ENCODE measurements around the gene RRAD. TPM values are rescaled to one million over a fixed set of nuclear protein-coding genes. Genes with fewer than 3 reads are reported as not detected.

Gene RRAD
- total RNA-seq, 1 experiment from 2014 or later = 2.8 TPM

- H3K36me3 ChIP-seq (ENCODE audit: low read depth, low read length) = peaks cover 8% of the 10 kb centered on the region
- H3K9me2 ChIP-seq (replicated peaks; ENCODE audit: low read length) = no peaks in the 10 kb centered on the region
- H3K79me2 ChIP-seq (ENCODE audit: low read length) = peaks cover 14% of the 10 kb centered on the region
- H3K4me1 ChIP-seq (ENCODE audit: insufficient read depth, low read length) = peaks cover 9% of the 10 kb centered on the region; the same call in 1 of the 2 replicates
- H3K27me3 ChIP-seq (ENCODE audit: low read length) = no peaks in the 10 kb centered on the region
- H3K9me3 ChIP-seq (ENCODE audit: low read length) = no peaks in the 10 kb centered on the region
- H3K4me3 ChIP-seq (ENCODE audit: low read length) = peak overlapping the region; percentile 96
- DNase-seq = no peak
- ATAC-seq = no peak
- H2AFZ ChIP-seq (ENCODE audit: low read length) = peak overlapping the region; percentile 94
- BruUV-seq (replicated peaks) = no TSS peak
- ChIA-PET POLR2A (ENCODE audit: unreplicated experiment) (interaction anchor here (0.7 kb wide), 1 partner anchor 8 kb away, joined by 4 read pairs; no protein-coding TSS in a partner anchor), CTCF (interaction anchor here (0.8 kb wide), 1 partner anchor 139 kb away, joined by 3 read pairs; no protein-coding TSS in a partner anchor)
- H3K4me2 ChIP-seq (ENCODE audit: low read length) = peak overlapping the region; percentile 96
- H4K20me1 ChIP-seq (ENCODE audit: low read length) = no peaks in the 10 kb centered on the region
- TF ChIP-seq EZH2phosphoT487 (IDR thresholded peaks at IDR 0.05; ENCODE audit: borderline replicate concordance, low read length) (no peak), CTCF (conservative IDR thresholded peaks at IDR 0.05; ENCODE audit: low read depth, low read length) (no peak), EZH2 (IDR thresholded peaks at IDR 0.05; ENCODE audit: low read length, unreplicated experiment) (no peak)
- no peaks in the 10 kb centered on the region for H3F3A ChIP-seq (ENCODE audit: low read length, unreplicated experiment)
- intact Hi-C loops (cut with micrococcal nuclease) = no loop called here
- no peak overlapping the region for H3K27ac ChIP-seq (ENCODE audit: low read length)
- H3K9ac ChIP-seq (ENCODE audit: low read length) = peak overlapping the region; percentile 75
These were observed 44.3 kb downstream of the RRAD start for GRCh38 chr16:66881014-66881417.

GRCh38 chr16:66880288-66881013, 44.9 kb downstream of the RRAD start, which contains the start of gene PDP2:
Gene PDP2, plus strand, starts transcription at chr16:66880515. Its CDS starts 3,770 bp downstream, at chr16:66884285.
- peak within 1 kb of the TSS; percentile 75 for H3K9ac ChIP-seq (ENCODE audit: low read length)
- H4K20me1 ChIP-seq (ENCODE audit: low read length) = no peaks in the 10 kb centered on the region
- no peaks in the 10 kb centered on the region for H3F3A ChIP-seq (ENCODE audit: low read length, unreplicated experiment)
- POLR2A ChIA-PET (ENCODE audit: unreplicated experiment) = no interaction called here
- intact Hi-C loops (cut with micrococcal nuclease) = no loop called here
- TSS peak; percentile 42 for BruUV-seq (replicated peaks)
- no peak within 1 kb of the TSS for H3K27ac ChIP-seq (ENCODE audit: low read length)
- peak within 1 kb of the TSS; percentile 96 for H3K4me3 ChIP-seq (ENCODE audit: low read length)
- H3K36me3 ChIP-seq (ENCODE audit: low read depth, low read length) = peaks cover 8% of the 10 kb centered on the region
- CTCF ChIA-PET = interaction anchor here (0.5 to 0.8 kb wide), 2 partner anchors 50 to 139 kb away, joined by 3 read pairs; partner anchors contain the start of gene NAE1
- H3K27me3 ChIP-seq (ENCODE audit: low read length) = no peaks in the 10 kb centered on the region
- ATAC-seq (peak; percentile 100), DNase-seq (peak; percentile 89)
- peak within 1 kb of the TSS; percentile 96 for H3K4me2 ChIP-seq (ENCODE audit: low read length)
- peak within 1 kb of the TSS; percentile 94 for H2AFZ ChIP-seq (ENCODE audit: low read length)
- H3K9me3 ChIP-seq (ENCODE audit: low read length) = no peaks in the 10 kb centered on the region
- no peak for TF ChIP-seq EZH2phosphoT487 (IDR thresholded peaks at IDR 0.05; ENCODE audit: borderline replicate concordance, low read length)
- H3K79me2 ChIP-seq (ENCODE audit: low read length) = peaks cover 14% of the 10 kb centered on the region
- H3K4me1 ChIP-seq (ENCODE audit: insufficient read depth, low read length) = peaks cover 9% of the 10 kb centered on the region; the same call in 1 of the 2 replicates
- no peaks in the 10 kb centered on the region for H3K9me2 ChIP-seq (replicated peaks; ENCODE audit: low read length)

- BruUV-seq (replicated peaks) = no TSS peak
- TF ChIP-seq EZH2 (IDR thresholded peaks at IDR 0.05; ENCODE audit: low read length, unreplicated experiment) = no peak
- no peak for TF ChIP-seq EZH2phosphoT487 (IDR thresholded peaks at IDR 0.05; ENCODE audit: borderline replicate concordance, low read length)
- TF ChIP-seq CTCF (conservative IDR thresholded peaks at IDR 0.05; ENCODE audit: low read depth, low read length) = no peak
- no peaks in the 10 kb centered on the region for H3F3A ChIP-seq (ENCODE audit: low read length, unreplicated experiment)
- no peaks in the 10 kb centered on the region for H3K27me3 ChIP-seq (ENCODE audit: low read length)
- DNase-seq (no peak), ATAC-seq (no peak)
- ChIA-PET POLR2A (ENCODE audit: unreplicated experiment) (no interaction called here), CTCF (no interaction called here)
- no peak overlapping the region for H3K4me2 ChIP-seq (ENCODE audit: low read length)
- H3K36me3 ChIP-seq (ENCODE audit: low read depth, low read length) = no peaks in the 10 kb centered on the region
- intact Hi-C loops (cut with micrococcal nuclease) = no loop called here
- no peak overlapping the region for H3K9ac ChIP-seq (ENCODE audit: low read length)
- H3K79me2 ChIP-seq (ENCODE audit: low read length) = peaks cover 14% of the 10 kb centered on the region
- H3K27ac ChIP-seq (ENCODE audit: low read length) = no peak overlapping the region
- no peak overlapping the region for H2AFZ ChIP-seq (ENCODE audit: low read length)
- no peaks in the 10 kb centered on the region for H3K9me2 ChIP-seq (replicated peaks; ENCODE audit: low read length)
- no peaks in the 10 kb centered on the region for H3K9me3 ChIP-seq (ENCODE audit: low read length)
- no peak overlapping the region for H3K4me3 ChIP-seq (ENCODE audit: low read length)
- peaks cover 14% of the 10 kb centered on the region; the same call in 1 of the 2 replicates for H3K4me1 ChIP-seq (ENCODE audit: insufficient read depth, low read length)
- no peaks in the 10 kb centered on the region for H4K20me1 ChIP-seq (ENCODE audit: low read length)
These were observed 47.3 kb downstream of the RRAD start for GRCh38 chr16:66878067-66878466.
